H1 (cell line): ENCODE results near the gene CDC42BPB.

Source experiments
- EP300 ChIP-seq, 2 experiments: IDR thresholded peaks; 1 replicate in 1 of 2; 2 replicates in 1 of 2; pipeline ENCODE4 v1.6.1; 2011 to 2012; ENCODE audit warnings: low read depth in 2 of 2, low read length in 2 of 2, mild to moderate bottlenecking in 2 of 2, borderline replicate concordance in 1 of 2, inconsistent platforms in 1 of 2, moderate library complexity in 1 of 2
- SRF ChIP-seq: IDR thresholded peaks from 2 replicates; pipeline ENCODE4 v1.6.1; 2011; ENCODE audit warnings: mild to moderate bottlenecking, low read depth, low read length, moderate library complexity
- TF ChIP-seq, protein P1 (sequence below), 3 experiments: IDR thresholded peaks; 1 replicate in 2 of 3; 2 replicates in 1 of 3; pipeline versions ENCODE4 v1.5.1 to v1.6.1; 2011; ENCODE audit warnings: low read length in 3 of 3, mild to moderate bottlenecking in 3 of 3, inconsistent platforms in 2 of 3, low read depth in 1 of 3, moderate library complexity in 1 of 3; ENCODE audit not compliant: insufficient read depth in 1 of 3; ENCODE audit errors: control extremely low read depth in 1 of 3

DNA sequence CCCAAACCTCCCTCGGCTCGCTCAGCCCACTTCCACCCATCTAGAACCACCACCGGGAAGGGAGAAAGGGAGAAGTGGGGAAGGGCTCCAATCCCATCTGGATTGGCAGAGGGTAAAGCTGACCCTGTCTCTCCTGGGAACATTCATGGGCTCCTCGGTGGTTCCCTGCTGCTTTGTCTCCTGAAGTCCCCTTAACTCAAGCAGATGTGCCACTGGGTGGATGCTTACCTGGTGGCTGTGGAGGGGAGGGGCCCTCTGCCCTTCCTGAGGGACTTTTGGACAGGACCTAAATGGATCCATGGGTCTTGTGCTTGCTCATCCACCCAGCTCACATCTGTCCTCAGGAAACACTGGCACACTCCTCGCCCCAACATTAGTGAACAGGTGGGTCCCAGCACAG lies 2.2 kb upstream of the CDC42BPB start:
- no peak for TF ChIP-seq SRF
- no peak for TF ChIP-seq EP300 (IDR thresholded peaks at IDR 0.05; ENCODE audit: borderline replicate concordance in 1 of 2, low read depth in 2 of 2, low read length in 2 of 2)
- TF ChIP-seq, protein P1, sequence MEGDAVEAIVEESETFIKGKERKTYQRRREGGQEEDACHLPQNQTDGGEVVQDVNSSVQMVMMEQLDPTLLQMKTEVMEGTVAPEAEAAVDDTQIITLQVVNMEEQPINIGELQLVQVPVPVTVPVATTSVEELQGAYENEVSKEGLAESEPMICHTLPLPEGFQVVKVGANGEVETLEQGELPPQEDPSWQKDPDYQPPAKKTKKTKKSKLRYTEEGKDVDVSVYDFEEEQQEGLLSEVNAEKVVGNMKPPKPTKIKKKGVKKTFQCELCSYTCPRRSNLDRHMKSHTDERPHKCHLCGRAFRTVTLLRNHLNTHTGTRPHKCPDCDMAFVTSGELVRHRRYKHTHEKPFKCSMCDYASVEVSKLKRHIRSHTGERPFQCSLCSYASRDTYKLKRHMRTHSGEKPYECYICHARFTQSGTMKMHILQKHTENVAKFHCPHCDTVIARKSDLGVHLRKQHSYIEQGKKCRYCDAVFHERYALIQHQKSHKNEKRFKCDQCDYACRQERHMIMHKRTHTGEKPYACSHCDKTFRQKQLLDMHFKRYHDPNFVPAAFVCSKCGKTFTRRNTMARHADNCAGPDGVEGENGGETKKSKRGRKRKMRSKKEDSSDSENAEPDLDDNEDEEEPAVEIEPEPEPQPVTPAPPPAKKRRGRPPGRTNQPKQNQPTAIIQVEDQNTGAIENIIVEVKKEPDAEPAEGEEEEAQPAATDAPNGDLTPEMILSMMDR (IDR thresholded peaks at IDR 0.05; ENCODE audit: control extremely low read depth in 1 of 3, insufficient read depth in 1 of 3, low read depth in 1 of 3, low read length in 3 of 3), result no peak
